Measurements from ENCODE around the gene RALGAPA1. TPM values are rescaled to one million over a fixed set of nuclear protein-coding genes. Genes with fewer than 3 reads are reported as not detected.
"Not testable (repeated sequence)": the region's sequence is repeated elsewhere in the genome, so short reads cannot be mapped to it uniquely, and the experiment has no call there.

Gene RALGAPA1
- total RNA-seq, 1 donor from 2014 or later: 25.0 TPM

DNA sequence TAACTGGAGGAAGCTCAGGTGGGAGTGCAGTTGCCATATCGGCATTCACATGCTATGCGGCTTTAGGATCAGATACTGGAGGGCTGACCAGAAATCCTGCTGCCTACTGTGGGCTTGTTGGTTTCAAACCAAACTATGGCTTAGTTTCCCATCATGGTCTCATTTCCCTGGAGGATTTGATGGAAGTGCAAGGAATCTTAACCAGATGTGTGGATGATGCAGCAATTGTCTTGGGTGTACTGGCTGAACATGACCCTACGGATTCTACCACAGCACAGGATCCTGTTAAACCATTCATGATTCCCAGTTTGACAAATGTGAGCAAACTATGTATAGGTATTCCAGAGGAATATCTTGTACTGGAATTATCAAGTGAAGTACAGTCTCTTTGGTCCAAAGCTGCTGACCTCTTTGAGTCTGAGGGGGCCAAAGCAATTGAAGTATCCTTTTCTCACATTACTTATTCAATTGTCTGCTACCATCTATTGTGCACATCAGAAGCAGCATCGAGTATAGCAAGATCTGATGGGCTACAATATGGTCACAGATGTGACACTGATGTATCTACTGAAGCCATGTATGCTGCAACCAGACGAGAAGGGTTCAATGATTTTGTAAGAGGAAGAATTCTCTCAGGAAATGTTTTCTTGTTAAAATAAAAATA lies 42.9 kb downstream of the RALGAPA1 start:
- DNase-seq (ENCODE audit: low read depth): no peak

DNA sequence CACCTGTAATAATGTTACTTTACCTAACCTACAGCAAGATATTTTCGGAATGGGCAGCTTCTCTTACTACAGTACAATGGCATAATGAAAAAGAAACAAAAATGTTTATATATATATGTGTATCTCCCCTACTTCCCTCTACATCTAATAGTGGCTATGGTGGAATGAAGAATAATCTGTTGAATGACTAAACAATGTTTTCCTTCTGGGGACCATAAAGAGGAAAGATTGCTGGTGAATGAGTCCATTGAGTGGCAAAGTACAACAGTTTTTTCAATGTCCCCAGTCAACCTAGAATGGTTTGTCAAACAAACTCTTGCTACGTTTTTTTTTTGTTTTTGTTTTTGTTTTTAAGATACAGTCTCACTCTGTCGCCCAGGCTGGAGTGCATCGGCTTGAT lies 47.2 kb downstream of the RALGAPA1 start:
- no peak for DNase-seq (ENCODE audit: low read depth)

DNA sequence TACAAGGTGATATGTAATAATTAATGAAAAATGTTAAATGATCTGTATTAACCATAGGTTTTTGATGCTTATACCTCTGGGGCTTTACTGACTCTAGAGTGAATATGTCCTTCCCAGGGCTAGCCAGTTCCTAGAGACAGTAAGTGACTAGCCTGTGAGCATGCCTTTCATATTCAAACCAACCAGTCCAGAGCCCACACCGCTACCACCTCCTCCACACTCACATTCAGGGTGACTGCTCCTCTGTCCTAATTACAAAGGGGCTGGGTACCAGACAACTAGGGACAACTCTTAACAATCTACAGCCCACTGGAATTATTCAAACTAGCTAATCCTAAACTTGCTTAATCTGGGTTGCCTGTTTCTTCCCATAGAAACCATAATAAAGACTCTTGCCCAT lies 49.0 kb downstream of the RALGAPA1 start:
- no peak for DNase-seq (ENCODE audit: low read depth)

DNA sequence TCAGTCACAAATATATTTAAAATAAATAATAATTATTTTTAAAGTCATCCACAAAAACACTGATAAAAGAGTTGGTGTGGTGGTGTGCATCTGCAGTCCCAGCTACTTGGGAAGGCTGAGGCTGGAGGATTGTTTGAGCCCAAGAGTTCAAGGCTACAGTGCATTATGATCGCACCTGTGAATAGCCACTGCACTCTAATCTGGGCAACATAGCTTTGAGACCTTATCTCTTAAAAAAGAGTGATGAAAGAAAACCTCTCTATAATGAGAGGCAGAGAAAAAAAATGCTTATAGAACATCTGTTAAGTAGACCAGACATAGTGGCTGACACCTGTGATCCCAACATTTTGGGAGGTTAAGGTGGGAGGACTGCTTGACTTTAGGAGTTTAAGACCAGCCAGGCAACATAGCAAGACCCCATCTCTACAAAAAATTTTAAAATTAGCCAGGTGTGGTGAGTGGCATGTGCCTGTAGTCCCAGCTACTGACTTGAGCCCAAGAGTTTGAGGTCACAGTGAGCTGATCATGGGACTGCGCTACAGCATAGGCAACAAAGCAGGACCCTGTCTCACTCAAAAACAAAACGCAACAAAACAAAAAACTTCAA lies 50.5 kb downstream of the RALGAPA1 start:
- DNase-seq (ENCODE audit: low read depth): no peak

DNA sequence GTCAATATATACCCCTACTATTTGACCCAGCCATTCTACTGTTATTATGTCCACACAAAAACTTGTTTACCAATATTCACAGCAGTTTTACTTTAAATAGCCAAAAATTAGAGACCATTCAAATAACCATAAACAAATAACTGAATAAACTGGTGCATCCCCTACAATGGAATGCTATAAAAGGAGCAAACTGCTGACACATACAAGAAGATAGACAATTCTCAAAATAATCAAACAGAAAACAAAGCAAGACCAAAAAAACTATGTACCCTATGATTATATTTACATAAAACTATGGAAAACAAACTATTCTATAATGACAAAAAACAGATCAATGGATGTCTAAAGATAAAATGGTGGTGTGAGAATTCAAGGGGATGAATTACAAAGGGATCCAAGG lies 54.4 kb downstream of the RALGAPA1 start:
- no peak for DNase-seq (ENCODE audit: low read depth)

DNA sequence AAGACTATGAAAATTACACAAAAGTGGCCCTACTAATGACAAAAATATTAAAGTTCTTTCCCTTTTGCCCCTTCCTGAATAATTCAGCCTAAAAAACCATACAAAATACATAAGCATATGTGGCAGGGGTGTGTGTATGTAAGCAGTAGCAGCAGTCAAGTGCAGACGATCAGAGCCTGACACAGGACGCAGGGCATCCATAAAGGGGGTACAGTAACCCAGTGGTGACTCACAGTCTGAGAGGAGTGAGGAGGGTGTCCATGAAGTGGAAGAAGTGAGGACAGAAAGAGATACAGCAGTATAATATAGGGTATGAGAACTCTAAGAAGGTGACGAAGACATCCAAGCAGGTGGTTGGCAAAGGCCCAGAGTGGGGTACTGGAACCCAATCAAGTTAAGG lies 56.7 kb downstream of the RALGAPA1 start:
- DNase-seq (ENCODE audit: low read depth): no peak

DNA sequence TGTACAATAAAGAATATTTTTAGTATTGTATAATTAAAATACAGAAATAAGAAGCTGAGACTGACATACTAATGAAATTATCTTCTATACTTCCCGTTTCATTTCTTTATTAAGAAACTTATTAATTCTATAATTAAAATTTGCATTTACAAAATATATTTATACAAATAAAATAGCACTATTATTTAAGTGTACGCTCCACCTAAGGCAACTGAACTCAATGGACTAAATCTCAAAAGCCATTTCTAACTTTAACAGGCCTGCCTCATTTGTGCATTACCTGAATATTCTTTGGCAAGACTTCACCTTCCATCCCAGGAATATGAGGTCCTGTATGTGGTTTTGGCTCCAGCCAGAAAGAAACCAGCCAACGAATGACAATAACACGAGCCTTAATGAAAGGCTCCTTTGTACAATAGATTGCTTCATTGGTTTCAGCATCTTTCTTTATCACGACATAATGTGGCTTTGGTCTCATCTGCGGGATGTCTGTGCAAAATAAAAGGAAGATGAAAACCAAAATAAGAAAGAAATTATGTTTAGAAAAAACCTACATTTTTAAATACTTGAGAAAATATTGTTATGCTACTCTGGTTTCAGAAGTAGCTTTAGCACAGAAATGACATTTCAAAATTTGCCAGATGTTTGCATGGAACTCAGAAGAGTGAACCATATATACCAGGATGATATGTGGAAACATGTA lies 58.7 kb downstream of the RALGAPA1 start:
- DNase-seq (ENCODE audit: low read depth): no peak

DNA sequence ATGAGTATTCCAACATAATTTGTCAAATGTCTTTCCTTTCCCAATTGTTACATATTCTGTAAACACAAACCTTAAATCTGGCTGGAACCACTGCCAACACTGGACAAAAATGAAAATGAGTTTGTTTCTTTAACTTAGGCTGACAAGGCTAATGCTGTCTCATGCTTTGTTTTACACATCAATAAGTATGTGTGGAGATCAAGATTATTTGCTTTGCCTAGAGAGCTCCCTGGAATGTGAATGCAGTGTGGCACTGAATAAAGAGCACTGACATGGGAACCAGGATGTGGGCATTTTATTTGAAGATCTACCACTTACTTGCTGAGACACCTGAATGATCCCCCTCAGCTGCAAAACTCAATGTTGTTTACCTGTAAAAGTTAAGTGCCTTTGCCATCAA lies 61.7 kb downstream of the RALGAPA1 start:
- DNase-seq (ENCODE audit: low read depth): no peak

DNA sequence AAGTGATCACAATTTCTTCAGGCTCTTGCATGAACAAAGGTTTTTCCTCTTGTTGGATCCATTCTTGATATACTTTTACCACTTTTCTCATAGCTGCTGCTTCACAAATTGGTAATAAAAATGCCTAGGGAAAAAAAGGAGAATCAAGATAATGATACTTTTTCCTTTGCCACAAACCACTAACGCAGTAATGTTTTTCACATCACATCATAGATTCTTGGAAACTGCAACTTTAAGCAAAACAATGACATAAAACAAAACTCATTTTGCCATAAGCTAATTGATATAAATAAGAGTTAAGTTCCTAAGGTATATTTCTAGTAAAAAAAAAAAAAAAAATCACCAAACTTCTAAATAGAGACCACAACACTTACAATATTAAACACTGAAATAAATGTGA lies 66.7 kb downstream of the RALGAPA1 start:
- no peak for DNase-seq (ENCODE audit: low read depth)

DNA sequence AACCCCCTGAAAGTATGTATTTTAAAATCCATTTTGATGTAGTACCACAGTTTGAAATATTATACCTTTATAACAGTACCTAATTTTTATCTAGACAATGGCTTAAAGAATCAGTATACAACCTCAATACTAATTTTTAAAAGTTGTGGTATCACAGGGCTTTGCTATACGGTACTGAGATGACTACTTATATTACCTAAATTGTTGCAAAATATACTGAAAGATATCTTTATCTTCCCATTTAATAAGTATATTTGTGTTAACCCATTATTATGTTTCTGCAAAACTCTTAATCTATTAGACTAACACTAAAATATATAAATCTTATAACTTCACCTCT lies 67.1 kb downstream of the RALGAPA1 start:
- no peak for DNase-seq (ENCODE audit: low read depth)

DNA sequence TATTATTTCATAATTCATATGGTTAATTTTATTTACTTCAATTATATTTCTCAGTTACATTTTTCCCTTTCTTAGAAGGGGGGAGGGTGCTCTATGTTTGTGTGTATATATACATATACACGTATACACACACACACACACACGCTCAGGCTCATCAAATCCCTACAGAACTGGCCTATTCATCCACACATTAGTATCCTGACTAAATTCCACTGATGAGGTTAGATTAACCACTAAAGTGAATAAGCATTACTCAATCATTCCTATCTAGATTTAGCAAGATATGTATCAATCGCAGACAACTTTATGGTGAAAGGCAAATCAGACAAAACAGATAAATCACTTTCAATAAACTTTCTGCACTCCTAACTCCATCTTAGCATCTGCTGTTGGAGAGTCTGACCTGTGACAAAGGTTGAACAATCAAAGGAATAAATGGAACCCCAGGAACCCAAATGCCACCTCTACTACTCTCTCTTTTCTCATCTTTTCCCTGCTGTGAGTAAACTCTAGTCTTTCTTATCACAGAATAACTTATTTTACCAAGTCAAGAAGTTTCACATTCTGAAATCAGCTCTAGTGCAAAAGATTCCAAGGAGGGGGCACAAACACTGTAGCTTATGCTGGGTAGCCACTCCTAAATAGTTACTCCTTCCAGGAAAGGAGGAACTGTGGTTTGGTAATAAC lies 67.6 kb downstream of the RALGAPA1 start:
- no peak for DNase-seq (ENCODE audit: low read depth)

DNA sequence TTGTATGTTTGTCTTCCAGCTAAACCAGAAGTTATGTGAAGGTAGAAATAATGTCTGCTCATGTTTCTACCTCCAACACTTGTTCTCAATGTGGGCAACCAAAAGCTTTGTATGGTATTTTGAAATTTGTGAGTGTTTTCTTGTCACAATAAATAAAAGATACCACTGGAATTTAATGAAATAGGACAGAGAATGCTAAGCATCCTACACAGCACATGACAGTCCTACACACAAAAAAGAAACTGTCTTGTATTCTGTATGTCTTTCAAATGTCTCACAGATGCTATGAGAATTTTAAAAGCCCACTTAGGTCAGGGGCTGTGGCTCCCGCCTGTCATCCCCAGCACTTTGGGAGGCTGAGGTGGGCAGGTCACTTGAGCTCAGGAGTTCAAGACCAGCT lies 68.9 kb downstream of the RALGAPA1 start:
- DNase-seq (ENCODE audit: low read depth): no peak

DNA sequence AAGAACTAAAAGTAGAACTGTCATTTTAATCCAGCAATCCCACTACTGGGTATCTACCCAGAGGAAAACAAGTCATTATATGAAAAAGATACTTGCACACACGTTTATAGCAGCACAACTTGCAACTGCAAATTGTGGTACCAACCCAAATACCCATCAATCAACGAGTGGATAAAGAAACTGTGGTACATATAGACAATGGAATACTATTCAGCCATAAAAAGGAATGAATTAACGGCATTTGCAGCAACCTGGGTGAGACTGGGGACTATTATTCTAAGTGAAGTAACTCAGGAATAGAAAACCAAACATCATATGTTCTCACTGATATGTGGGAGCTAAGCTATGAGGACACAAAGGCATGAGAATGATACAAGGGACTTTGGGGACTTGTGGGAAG lies 73.9 kb downstream of the RALGAPA1 start:
- DNase-seq (ENCODE audit: low read depth): not testable (repeated sequence)

DNA sequence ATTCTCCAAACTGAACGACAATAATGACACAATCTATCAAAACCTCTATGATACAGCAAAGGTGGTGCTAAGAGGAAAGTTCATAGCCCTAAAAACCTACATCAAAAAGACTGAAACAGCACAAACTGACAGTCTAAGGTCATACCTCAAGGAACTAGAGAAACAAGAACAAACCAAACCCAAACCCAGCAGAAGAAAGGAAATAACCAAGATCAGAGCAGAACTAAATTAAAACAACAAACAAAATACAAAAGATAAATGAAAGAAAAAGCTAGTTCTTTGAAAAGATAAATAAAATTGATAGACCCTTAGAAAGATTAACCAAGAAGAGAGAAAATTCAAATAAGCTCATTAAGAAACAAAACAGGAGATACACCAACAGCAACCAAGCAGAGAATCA lies 75.6 kb downstream of the RALGAPA1 start:
- DNase-seq (ENCODE audit: low read depth): not testable (repeated sequence)

DNA sequence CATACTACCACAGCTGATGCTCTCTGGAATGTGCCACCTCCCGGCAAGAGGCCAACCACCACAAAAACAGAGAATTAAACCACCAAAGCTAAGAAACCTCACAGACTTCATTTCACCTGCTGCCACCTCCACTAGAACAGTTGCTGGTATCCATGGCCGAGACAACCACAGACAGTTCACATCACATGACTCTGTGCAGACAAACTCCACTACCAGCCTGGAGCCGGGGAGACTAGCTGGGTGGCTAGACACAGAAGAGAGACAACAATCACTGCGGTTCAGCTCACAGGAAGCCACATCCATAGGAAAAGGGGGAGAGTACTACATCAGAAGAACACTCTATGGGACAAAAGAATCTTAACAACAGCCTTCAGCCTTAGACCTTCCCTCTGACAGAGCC lies 78.2 kb downstream of the RALGAPA1 start:
- DNase-seq (ENCODE audit: low read depth): peak; percentile 76

DNA sequence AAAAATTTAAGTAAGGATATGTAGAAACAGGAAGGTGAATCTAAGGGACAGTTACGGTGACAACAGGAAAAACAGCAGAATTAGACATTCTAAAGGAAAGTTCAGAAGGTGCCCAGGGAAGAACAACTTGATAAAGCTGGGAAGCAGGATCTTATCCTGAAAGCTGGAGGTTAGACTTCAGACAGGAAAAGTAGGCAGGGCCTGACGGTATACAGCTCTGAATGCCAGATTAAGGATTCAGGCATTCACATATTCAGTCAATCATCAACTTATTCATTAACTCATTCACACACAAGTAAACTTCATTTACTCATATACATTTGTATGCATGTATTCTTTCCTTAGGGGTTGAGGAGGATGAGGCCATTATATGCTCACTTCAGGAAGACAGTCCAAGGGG lies 81.3 kb downstream of the RALGAPA1 start:
- no peak for DNase-seq (ENCODE audit: low read depth)

DNA sequence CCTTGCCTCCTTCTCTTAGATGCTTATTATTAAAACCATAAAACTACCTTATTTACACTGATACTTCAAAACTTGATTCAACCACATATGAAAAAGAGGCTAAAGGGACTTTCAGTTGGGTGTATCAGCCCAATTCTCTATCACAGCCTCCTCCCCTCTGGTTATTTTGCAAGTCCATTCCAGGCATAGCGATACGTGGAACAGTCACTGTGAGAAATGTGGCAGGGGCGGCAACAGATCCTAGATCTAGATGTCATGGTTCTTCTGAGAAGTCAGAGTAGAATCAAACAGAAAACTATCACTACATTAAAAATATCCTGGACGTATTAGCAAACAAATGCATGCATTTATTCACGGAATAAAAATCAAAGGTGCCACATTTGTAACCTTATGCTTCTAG lies 83.2 kb downstream of the RALGAPA1 start:
- no peak for DNase-seq (ENCODE audit: low read depth)

DNA sequence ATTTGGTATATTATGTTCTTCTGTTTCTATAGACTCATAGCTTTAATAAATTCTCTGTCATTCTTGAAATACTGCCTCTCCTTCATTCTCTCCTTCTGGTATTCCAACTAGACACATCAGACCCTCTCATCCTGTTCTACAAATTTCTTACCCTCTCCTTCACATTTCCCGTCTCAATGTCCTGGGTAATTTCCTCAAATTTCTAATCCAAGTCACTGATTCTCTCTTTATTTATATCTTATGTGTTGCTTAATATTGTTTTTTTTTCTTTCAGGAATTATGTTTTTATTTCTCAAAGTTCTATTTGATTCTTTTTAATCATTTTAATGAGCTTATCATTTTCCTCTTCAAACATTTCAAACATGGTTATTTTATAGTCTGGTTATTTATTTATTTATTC lies 94.0 kb downstream of the RALGAPA1 start:
- no peak for DNase-seq (ENCODE audit: low read depth)

DNA sequence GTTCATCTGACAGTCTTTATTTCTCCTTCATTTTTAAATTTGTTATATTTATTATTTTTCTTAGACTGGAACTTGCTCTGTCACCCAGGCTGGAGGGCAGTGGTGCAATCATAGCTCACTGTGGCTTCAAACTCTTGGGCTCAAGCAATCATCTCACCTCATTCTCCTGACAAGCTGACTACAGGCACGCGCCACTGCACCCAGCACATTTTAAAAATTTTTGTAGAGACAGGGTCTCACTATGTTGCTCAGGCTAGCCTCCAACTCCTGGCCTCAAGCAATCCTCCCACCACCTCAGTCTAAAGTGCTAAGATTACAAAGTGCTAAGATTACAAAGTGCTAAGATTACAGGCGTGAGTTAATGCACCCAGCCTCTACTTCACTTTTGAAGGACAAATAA lies 96.6 kb downstream of the RALGAPA1 start:
- DNase-seq (ENCODE audit: low read depth): no peak

DNA sequence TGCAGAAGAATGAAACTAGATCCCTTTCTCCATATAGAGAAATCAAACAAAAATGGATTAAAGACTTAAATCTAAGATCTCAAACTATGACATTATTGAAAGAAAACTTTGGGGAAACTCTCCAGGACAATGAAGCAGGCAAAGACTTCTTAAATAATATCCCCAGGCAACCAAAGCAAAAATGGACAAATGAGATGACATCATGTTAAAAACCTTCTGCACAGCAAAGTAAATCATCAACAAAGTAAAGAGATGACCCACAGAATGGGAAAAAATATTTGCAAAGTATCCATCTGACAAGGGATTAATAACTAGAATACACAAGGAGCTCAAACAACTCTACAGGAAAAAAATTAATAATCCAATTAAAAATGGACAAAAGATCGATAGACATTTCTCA lies 101.0 kb downstream of the RALGAPA1 start:
- DNase-seq (ENCODE audit: low read depth): no peak

DNA sequence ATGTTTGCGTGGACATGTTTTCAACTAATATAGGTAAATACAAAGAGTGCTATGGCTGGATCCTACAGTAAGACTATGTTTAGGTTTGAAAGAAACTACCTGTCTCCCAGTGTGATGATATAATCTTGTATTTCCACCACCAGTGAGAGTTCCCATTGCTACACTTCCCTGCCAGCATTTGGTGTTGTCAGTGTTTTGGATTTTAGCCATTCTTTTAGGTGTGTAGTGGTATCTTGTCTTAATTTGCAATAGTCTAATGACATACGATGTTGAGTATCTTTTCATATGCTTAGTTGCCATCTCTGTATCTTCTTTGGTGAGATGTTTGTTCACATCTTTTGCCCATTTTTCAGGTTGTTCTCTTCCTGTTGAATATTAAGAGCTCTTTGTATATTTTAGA lies 103.5 kb downstream of the RALGAPA1 start:
- DNase-seq (ENCODE audit: low read depth): no peak

DNA sequence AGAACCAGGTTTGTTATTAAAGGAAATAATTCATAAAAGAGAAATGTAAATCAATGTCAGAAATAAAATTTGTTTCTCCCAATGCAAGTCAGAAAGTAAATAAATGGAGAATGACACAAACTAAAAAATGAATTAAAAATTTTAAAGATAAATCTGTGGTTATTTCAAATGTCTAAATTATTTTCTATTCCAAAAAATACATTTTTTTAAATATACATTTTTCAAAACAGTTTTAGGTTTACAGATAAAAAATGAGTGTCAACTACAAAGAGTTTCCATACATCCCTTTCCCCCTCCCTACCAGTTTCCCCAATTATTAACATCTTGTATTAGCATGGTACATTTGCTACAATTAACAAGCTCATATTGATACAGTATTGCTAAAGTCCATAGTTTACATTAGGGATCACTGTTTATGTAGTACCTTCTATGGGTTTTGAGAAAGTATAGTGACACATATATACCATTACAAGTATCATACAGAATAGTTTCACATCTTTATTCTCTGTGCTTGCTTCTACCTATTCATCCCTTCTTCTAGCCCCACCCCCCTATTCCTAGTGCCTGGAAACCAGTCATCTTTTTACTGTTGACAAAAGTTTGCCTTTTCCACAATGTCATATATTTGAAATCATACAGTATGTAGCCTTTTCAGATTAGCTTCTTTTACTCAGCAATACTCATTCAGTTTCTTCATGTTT lies 104.2 kb downstream of the RALGAPA1 start:
- no peak for DNase-seq (ENCODE audit: low read depth)
